IMR-90 (cell line): ENCODE measurements around the gene OR9A2. TPM values are rescaled to one million over a fixed set of nuclear protein-coding genes. Genes with fewer than 3 reads are reported as not detected.

Experiments
- ATAC-seq: fragments of 200-7000 bp; cut with Tn5 transposase; 2 replicates; pipeline ENCODE4 v1.9.1; 2020; ENCODE audit warnings: low read depth, mild to moderate bottlenecking, moderate library complexity
- BruUV-seq: library from RNA; stranded (reverse); fragments of 400-500 nt; replicated peaks from 2 replicates; lab custom pipeline; 2021; lab: Mats Ljungman, UMichigan
- CTCF ChIA-PET: fragments of 300-600 bp; formaldehyde crosslinking; extraction: SDS; loops from one replicate; lab custom pipeline; 2021; ENCODE audit warnings: antibody characterized with exemption; lab: Yijun Ruan, JAX
- POLR2A ChIA-PET: fragments of 300-600 bp; sonication (Branson Sonifier 250); formaldehyde crosslinking; loops from one replicate; lab custom pipeline; 2022; ENCODE audit warnings: antibody characterized with exemption; ENCODE audit not compliant: unreplicated experiment; lab: Charles Lee
- DNase-seq: peaks from one replicate; pipeline ENCODE4 v3.0.0; 2013
- H2AFZ ChIP-seq: replicated peaks from 2 replicates; pipeline ENCODE3; 2013; ENCODE audit warnings: low read length, mild to moderate bottlenecking; ENCODE audit not compliant: poor library complexity
- H2AK5ac ChIP-seq: 2 replicates; pipeline ENCODE4 v1.6.1; 2013; ENCODE audit warnings: low read depth, low read length, inconsistent platforms
- H2AK9ac ChIP-seq: replicated peaks from 2 replicates; pipeline ENCODE3; 2013; ENCODE audit warnings: mild to moderate bottlenecking, low read depth, low read length, moderate library complexity; ENCODE audit not compliant: poor library complexity
- H2BK120ac ChIP-seq: 2 replicates; pipeline ENCODE4 v1.6.1; 2013; ENCODE audit warnings: low read depth, low read length, inconsistent platforms
- H2BK15ac ChIP-seq: 3 replicates; pipeline ENCODE4 v1.6.1; 2013; ENCODE audit warnings: low read depth, low read length, inconsistent platforms
- H2BK20ac ChIP-seq: 2 replicates; pipeline ENCODE4 v1.6.1; 2013; ENCODE audit warnings: low read depth, mild to moderate bottlenecking, inconsistent platforms, low read length, moderate library complexity
- H2BK5ac ChIP-seq: 2 replicates; pipeline ENCODE4 v1.6.1; 2013; ENCODE audit warnings: mild to moderate bottlenecking, low read depth, low read length, inconsistent platforms; ENCODE audit not compliant: poor library complexity, severe bottlenecking
- H3K14ac ChIP-seq: replicated peaks from 2 replicates; pipeline ENCODE4 v1.6.1; 2013; ENCODE audit warnings: low read depth, low read length, inconsistent platforms
- H3K18ac ChIP-seq: 2 replicates; pipeline ENCODE4 v1.6.1; 2013; ENCODE audit warnings: low read depth, low read length, control low read depth
- H3K23ac ChIP-seq: 2 replicates; pipeline ENCODE4 v1.6.1; 2013; ENCODE audit warnings: low read depth, low read length, inconsistent platforms
- H3K27ac ChIP-seq: 2 replicates; pipeline ENCODE4 v1.5.1; 2013; ENCODE audit warnings: mild to moderate bottlenecking, control low read depth, low read length; ENCODE audit not compliant: insufficient read depth
- H3K27me3 ChIP-seq: 2 replicates; pipeline ENCODE4 v1.6.1; 2013; ENCODE audit warnings: low read length; ENCODE audit not compliant: control insufficient read depth, insufficient read depth
- H3K36me3 ChIP-seq: 2 replicates; pipeline ENCODE4 v1.6.1; 2013; ENCODE audit warnings: low read length, mixed read lengths; ENCODE audit not compliant: control insufficient read depth, insufficient read depth
- H3K4ac ChIP-seq: 2 replicates; pipeline ENCODE4 v1.6.1; 2013; ENCODE audit warnings: low read depth, low read length, inconsistent platforms
- H3K4me1 ChIP-seq: 2 replicates; pipeline ENCODE4 v1.6.1; 2013; ENCODE audit warnings: low read length, mixed read lengths; ENCODE audit not compliant: control insufficient read depth, insufficient read depth
- H3K4me2 ChIP-seq: 2 replicates; pipeline ENCODE4 v1.6.1; 2013; ENCODE audit warnings: low read depth, mild to moderate bottlenecking, control low read depth, low read length, moderate library complexity
- H3K4me3 ChIP-seq: 2 replicates; pipeline ENCODE4 v1.5.1; 2013; ENCODE audit warnings: low read depth, mild to moderate bottlenecking, control low read depth, low read length, moderate library complexity; ENCODE audit not compliant: insufficient read depth
- H3K56ac ChIP-seq: 2 replicates; pipeline ENCODE4 v1.6.1; 2013; ENCODE audit warnings: low read length, inconsistent platforms; ENCODE audit not compliant: insufficient read depth; ENCODE audit errors: extremely low read depth
- H3K79me1 ChIP-seq, 2 experiments: 2 replicates each; pipeline ENCODE4 v1.6.1; 2013; ENCODE audit warnings: low read length in 2 of 2, inconsistent platforms in 1 of 2, low read depth in 1 of 2
- H3K9ac ChIP-seq: 2 replicates; pipeline ENCODE4 v1.6.1; 2013; ENCODE audit warnings: low read depth, low read length, control low read depth
- H3K9me1 ChIP-seq: 2 replicates; pipeline ENCODE4 v1.6.1; 2013; ENCODE audit warnings: low read length, inconsistent platforms; ENCODE audit not compliant: insufficient read depth
- H3K9me3 ChIP-seq: 2 replicates; pipeline ENCODE4 v1.6.1; 2013; ENCODE audit warnings: low read length; ENCODE audit not compliant: control insufficient read depth, insufficient read depth
- H4K20me1 ChIP-seq: 2 replicates; pipeline ENCODE4 v1.6.1; 2013; ENCODE audit warnings: low read length, inconsistent platforms; ENCODE audit not compliant: insufficient read depth
- H4K5ac ChIP-seq: 2 replicates; pipeline ENCODE4 v1.6.1; 2013; ENCODE audit warnings: mild to moderate bottlenecking, low read depth, low read length, control low read depth
- H4K8ac ChIP-seq, 2 experiments: 2 replicates each; pipeline ENCODE4 v1.6.1; 2013; ENCODE audit warnings: low read depth in 2 of 2, low read length in 2 of 2, control low read depth in 1 of 2, inconsistent platforms in 1 of 2
- H4K91ac ChIP-seq: 2 replicates; pipeline ENCODE4 v1.6.1; 2013; ENCODE audit warnings: low read depth, low read length, inconsistent platforms; ENCODE audit not compliant: insufficient read depth
- BHLHE40 ChIP-seq: fragments of 150-350 bp; IDR thresholded peaks from 2 replicates; pipeline ENCODE4 v1.6.1; 2016; ENCODE audit warnings: mild to moderate bottlenecking, low read depth, low read length
- CEBPB ChIP-seq: IDR thresholded peaks from 2 replicates; pipeline ENCODE4 v1.6.1; 2012; ENCODE audit warnings: low read depth, low read length, improper control_type of control experiment
- MAFK ChIP-seq: IDR thresholded peaks from 2 replicates; pipeline ENCODE4 v1.6.1; 2012; ENCODE audit warnings: low read depth, low read length, improper control_type of control experiment
- MXI1 ChIP-seq: IDR thresholded peaks from 2 replicates; pipeline ENCODE4 v1.6.1; 2012; ENCODE audit warnings: low read depth, mild to moderate bottlenecking, low read length, moderate library complexity, borderline replicate concordance
- RAD21 ChIP-seq: IDR thresholded peaks from 2 replicates; pipeline ENCODE4 v1.6.1; 2012; ENCODE audit warnings: low read length, improper control_type of control experiment
- WGBS, 2 experiments: methylation state at CpG; one replicate each; pipeline versions ENCODE4 v1.1.5 to v1.1.7; 2013; ENCODE audit warnings: missing lambda C conversion rate in 2 of 2; ENCODE audit not compliant: insufficient read length in 1 of 2; ENCODE audit errors: extremely low coverage in 2 of 2; 5-methylcytosine and 5-hydroxymethylcytosine counted together
- dilution Hi-C: fragments of 300-500 bp; cut with HindIII; formaldehyde crosslinking; loops from one replicate; pipeline ENCODE4 v1.14.3; 2018; ENCODE audit warnings: low sequenced_read_pairs; ENCODE audit not compliant: unreplicated experiment
- in situ Hi-C: fragments of 300-500 bp; cut with MboI; formaldehyde crosslinking; loops from 3 replicates; pipeline ENCODE4 v1.14.3; 2019; ENCODE audit warnings: low sequenced_read_pairs, inconsistent platforms, mixed read lengths
- intact Hi-C: fragments of 100-400 bp; cut with micrococcal nuclease; formaldehyde crosslinking; loops from 2 replicates; pipeline ENCODE4 v1.10.0; 2022
- polyA plus RNA-seq, 3 experiments: library from polyadenylated mRNA; depleted of rRNA; stranded (reverse); fragments of >200 nt; gene quantifications; 2 replicates each; pipeline ENCODE4 v1.2.3, GENCODE V29; 2012; ENCODE audit warnings: low replicate concordance in 1 of 3
- total RNA-seq: library from RNA; depleted of rRNA; stranded (reverse); fragments of >200 nt; gene quantifications from 2 replicates; pipeline ENCODE4 v1.2.3, GENCODE V29; 2012
- TF ChIP-seq, protein P1 (sequence below): fragments of 150-350 bp; IDR thresholded peaks from 2 replicates; pipeline ENCODE4 v1.6.1; 2016; ENCODE audit warnings: low read depth, mild to moderate bottlenecking, low read length, moderate library complexity, borderline replicate concordance
- TF ChIP-seq, protein P2 (sequence below): conservative IDR thresholded peaks from 2 replicates; pipeline ENCODE4 v1.5.1; 2012; ENCODE audit warnings: mild to moderate bottlenecking, low read depth, low read length, improper control_type of control experiment

The OR9A2 gene
- total and polyA plus RNA-seq, 2 of the 4 experiments (the other 2 are of a cell fraction): not detected

DNA sequence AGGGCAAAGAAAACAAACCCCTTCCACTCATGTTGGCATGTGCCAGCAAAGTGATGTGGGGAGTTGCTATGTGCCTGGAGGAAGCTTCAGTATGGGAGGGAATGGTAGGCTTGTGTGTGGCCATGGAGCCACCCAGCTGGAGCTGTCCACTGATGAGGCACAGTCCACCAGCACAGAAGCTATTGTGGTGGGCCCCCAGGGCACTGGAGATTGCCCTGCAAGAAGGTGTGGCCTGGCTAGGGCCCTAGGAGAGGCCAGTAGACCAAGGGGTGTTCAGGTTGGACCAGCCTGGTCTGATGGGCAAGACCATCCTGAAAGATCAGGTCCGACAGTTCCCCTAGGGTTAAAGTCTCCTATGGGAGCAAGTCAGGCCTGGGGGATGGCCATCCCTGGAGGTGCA, 42.6 kb downstream of the OR9A2 start:
- in situ Hi-C loops (no loop called here), dilution Hi-C loops (no loop called here), intact Hi-C loops (no loop called here)
- Histone ChIP-seq H2BK20ac (no peak overlapping the region), H3K27me3 (no peaks in the 10 kb centered on the region), H2AK5ac (no peak overlapping the region), H3K56ac (no peak overlapping the region), H3K4ac (no peak overlapping the region), H2BK5ac (no peak overlapping the region), H2BK120ac (no peak overlapping the region), H4K8ac (no peak overlapping the region), H3K4me1 (no peaks in the 10 kb centered on the region), H3K9me1 (no peaks in the 10 kb centered on the region), H3K79me1 (no peaks in the 10 kb centered on the region), H3K4me3 (no peak overlapping the region), H3K18ac (no peak overlapping the region), H2AK9ac (no peak overlapping the region), H4K5ac (no peak overlapping the region), H4K91ac (no peak overlapping the region), H3K14ac (no peak overlapping the region), H3K9ac (no peak overlapping the region), H2BK15ac (no peak overlapping the region), H3K23ac (no peak overlapping the region), H3K36me3 (no peaks in the 10 kb centered on the region), H4K20me1 (no peaks in the 10 kb centered on the region), H3K4me2 (no peak overlapping the region), H3K9me3 (peaks cover 2% of the 10 kb centered on the region; the same call in 1 of the 2 replicates), H2AFZ (no peak overlapping the region), H3K27ac (no peak overlapping the region)
- ChIA-PET CTCF (no interaction called here), POLR2A (no interaction called here)
- no peak for TF ChIP-seq BHLHE40
- TF ChIP-seq, protein P1, sequence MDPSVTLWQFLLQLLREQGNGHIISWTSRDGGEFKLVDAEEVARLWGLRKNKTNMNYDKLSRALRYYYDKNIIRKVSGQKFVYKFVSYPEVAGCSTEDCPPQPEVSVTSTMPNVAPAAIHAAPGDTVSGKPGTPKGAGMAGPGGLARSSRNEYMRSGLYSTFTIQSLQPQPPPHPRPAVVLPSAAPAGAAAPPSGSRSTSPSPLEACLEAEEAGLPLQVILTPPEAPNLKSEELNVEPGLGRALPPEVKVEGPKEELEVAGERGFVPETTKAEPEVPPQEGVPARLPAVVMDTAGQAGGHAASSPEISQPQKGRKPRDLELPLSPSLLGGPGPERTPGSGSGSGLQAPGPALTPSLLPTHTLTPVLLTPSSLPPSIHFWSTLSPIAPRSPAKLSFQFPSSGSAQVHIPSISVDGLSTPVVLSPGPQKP: no peak
- TF ChIP-seq, protein P2, sequence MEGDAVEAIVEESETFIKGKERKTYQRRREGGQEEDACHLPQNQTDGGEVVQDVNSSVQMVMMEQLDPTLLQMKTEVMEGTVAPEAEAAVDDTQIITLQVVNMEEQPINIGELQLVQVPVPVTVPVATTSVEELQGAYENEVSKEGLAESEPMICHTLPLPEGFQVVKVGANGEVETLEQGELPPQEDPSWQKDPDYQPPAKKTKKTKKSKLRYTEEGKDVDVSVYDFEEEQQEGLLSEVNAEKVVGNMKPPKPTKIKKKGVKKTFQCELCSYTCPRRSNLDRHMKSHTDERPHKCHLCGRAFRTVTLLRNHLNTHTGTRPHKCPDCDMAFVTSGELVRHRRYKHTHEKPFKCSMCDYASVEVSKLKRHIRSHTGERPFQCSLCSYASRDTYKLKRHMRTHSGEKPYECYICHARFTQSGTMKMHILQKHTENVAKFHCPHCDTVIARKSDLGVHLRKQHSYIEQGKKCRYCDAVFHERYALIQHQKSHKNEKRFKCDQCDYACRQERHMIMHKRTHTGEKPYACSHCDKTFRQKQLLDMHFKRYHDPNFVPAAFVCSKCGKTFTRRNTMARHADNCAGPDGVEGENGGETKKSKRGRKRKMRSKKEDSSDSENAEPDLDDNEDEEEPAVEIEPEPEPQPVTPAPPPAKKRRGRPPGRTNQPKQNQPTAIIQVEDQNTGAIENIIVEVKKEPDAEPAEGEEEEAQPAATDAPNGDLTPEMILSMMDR: no peak
- no peak for TF ChIP-seq MAFK
- no peak for TF ChIP-seq CEBPB
- TF ChIP-seq MXI1: no peak
- no peak for TF ChIP-seq RAD21
- no CpG with 5 or more reads among the region's 1 CpG for WGBS, 2 experiments
- ATAC-seq: no peak
- DNase-seq: no peak
- no TSS peak for BruUV-seq
